22Rv1 (cell line): ENCODE measurements around the gene ZNF561.

Experiments
- CTCF ChIP-seq: fragments of 450-650 bp; IDR thresholded peaks from 2 replicates; pipeline ENCODE4 v1.5.1; 2017; ENCODE audit warnings: mild to moderate bottlenecking
- ZFX ChIP-seq: fragments of 450-650 bp; IDR thresholded peaks from 2 replicates; pipeline ENCODE4 v1.6.1; 2017; ENCODE audit warnings: antibody characterized with exemption, borderline replicate concordance

GRCh38 chr19:9608912-9609311, 12.1 kb downstream of the ZNF561 start:
- TF ChIP-seq CTCF: no peak
- TF ChIP-seq ZFX: no peak
